ENCODE results near the gene OR51G2.

Gene OR51G2

GRCh38 chr11:4916581-4916980 is 2.6 kb downstream of the OR51G2 start:
- no peaks in the 10 kb centered on the region for H3K36me3 ChIP-seq (ENCODE audit: insufficient read depth, low read length)
- H3K4me3 ChIP-seq (ENCODE audit: low read depth in 1 of 2, low read length in 2 of 2), result no peak overlapping the region
- no peaks in the 10 kb centered on the region for H3K27me3 ChIP-seq (ENCODE audit: control insufficient read depth in 1 of 2, insufficient read depth in 2 of 2, low read length in 2 of 2)
- no peaks in the 10 kb centered on the region for H3K4me1 ChIP-seq (ENCODE audit: insufficient read depth, low read length)
- H3K9ac ChIP-seq (ENCODE audit: low read length), result no peak overlapping the region
- H3K9me3 ChIP-seq (ENCODE audit: low read length), result no peaks in the 10 kb centered on the region
- no peak overlapping the region for H3K27ac ChIP-seq (ENCODE audit: low read depth, low read length)

GRCh38 chr11:4903484-4903883 is 15.7 kb downstream of the OR51G2 start, which contains the start of gene OR51A7:
Gene OR51A7, plus strand, starts transcription at chr11:4903783. Its CDS starts 3,587 bp downstream, at chr11:4907370.
- no peaks in the 10 kb centered on the region for H3K4me1 ChIP-seq (ENCODE audit: insufficient read depth, low read length)
- no peak within 1 kb of the TSS for H3K27ac ChIP-seq (ENCODE audit: low read depth, low read length)
- H3K27me3 ChIP-seq (ENCODE audit: control insufficient read depth in 1 of 2, insufficient read depth in 2 of 2, low read length in 2 of 2), result no peaks in the 10 kb centered on the region
- no peak within 1 kb of the TSS for H3K9ac ChIP-seq (ENCODE audit: low read length)
- H3K9me3 ChIP-seq (ENCODE audit: low read length), result no peaks in the 10 kb centered on the region
- H3K36me3 ChIP-seq (ENCODE audit: insufficient read depth, low read length), result no peaks in the 10 kb centered on the region
- H3K4me3 ChIP-seq (ENCODE audit: low read depth in 1 of 2, low read length in 2 of 2), result no peak within 1 kb of the TSS

GRCh38 chr11:4891996-4892640 is 27.0 kb downstream of the OR51G2 start:
- no peak overlapping the region for H3K9ac ChIP-seq (ENCODE audit: low read length)
- H3K9me3 ChIP-seq (ENCODE audit: low read length), result no peaks in the 10 kb centered on the region

GRCh38 chr11:4890279-4890678 is 28.9 kb downstream of the OR51G2 start:
- H3K9me3 ChIP-seq (ENCODE audit: low read length), result no peaks in the 10 kb centered on the region
- H3K36me3 ChIP-seq (ENCODE audit: insufficient read depth, low read length), result no peaks in the 10 kb centered on the region
- no peak overlapping the region for H3K27ac ChIP-seq (ENCODE audit: low read depth, low read length)
- H3K27me3 ChIP-seq (ENCODE audit: control insufficient read depth in 1 of 2, insufficient read depth in 2 of 2, low read length in 2 of 2), result no peaks in the 10 kb centered on the region
- H3K4me1 ChIP-seq (ENCODE audit: insufficient read depth, low read length), result no peaks in the 10 kb centered on the region
- H3K9ac ChIP-seq (ENCODE audit: low read length), result no peak overlapping the region
- no peak overlapping the region for H3K4me3 ChIP-seq (ENCODE audit: low read depth in 1 of 2, low read length in 2 of 2)

More at GRCh38 chr11:4891996-4892640, 27.0 kb downstream of the OR51G2 start:
- H3K27ac ChIP-seq (ENCODE audit: low read depth, low read length), result no peak overlapping the region
- no peak overlapping the region for H3K4me3 ChIP-seq (ENCODE audit: low read depth in 1 of 2, low read length in 2 of 2)
- H3K36me3 ChIP-seq (ENCODE audit: insufficient read depth, low read length), result no peaks in the 10 kb centered on the region
- H3K4me1 ChIP-seq (ENCODE audit: insufficient read depth, low read length), result no peaks in the 10 kb centered on the region
- no peaks in the 10 kb centered on the region for H3K27me3 ChIP-seq (ENCODE audit: control insufficient read depth in 1 of 2, insufficient read depth in 2 of 2, low read length in 2 of 2)

- H3K9ac ChIP-seq (ENCODE audit: low read length), result no peak overlapping the region
- no peaks in the 10 kb centered on the region for H3K4me1 ChIP-seq (ENCODE audit: insufficient read depth, low read length)
- H3K27me3 ChIP-seq (ENCODE audit: control insufficient read depth in 1 of 2, insufficient read depth in 2 of 2, low read length in 2 of 2), result no peaks in the 10 kb centered on the region
- H3K9me3 ChIP-seq (ENCODE audit: low read length), result no peaks in the 10 kb centered on the region
- H3K4me3 ChIP-seq (ENCODE audit: low read depth in 1 of 2, low read length in 2 of 2), result no peak overlapping the region
- H3K27ac ChIP-seq (ENCODE audit: low read depth, low read length), result no peak overlapping the region
- H3K36me3 ChIP-seq (ENCODE audit: insufficient read depth, low read length), result no peaks in the 10 kb centered on the region
Observed at GRCh38 chr11:4887591-4887990, 31.6 kb downstream of the OR51G2 start.

- no peak overlapping the region for H3K27ac ChIP-seq (ENCODE audit: low read depth, low read length)
- H3K27me3 ChIP-seq (ENCODE audit: control insufficient read depth in 1 of 2, insufficient read depth in 2 of 2, low read length in 2 of 2), result no peaks in the 10 kb centered on the region
- H3K36me3 ChIP-seq (ENCODE audit: insufficient read depth, low read length), result no peaks in the 10 kb centered on the region
- H3K4me1 ChIP-seq (ENCODE audit: insufficient read depth, low read length), result no peaks in the 10 kb centered on the region
- H3K4me3 ChIP-seq (ENCODE audit: low read depth in 1 of 2, low read length in 2 of 2), result no peak overlapping the region
- no peak overlapping the region for H3K9ac ChIP-seq (ENCODE audit: low read length)
- H3K9me3 ChIP-seq (ENCODE audit: low read length), result no peaks in the 10 kb centered on the region
Observed at GRCh38 chr11:4886186-4886585, 33.0 kb downstream of the OR51G2 start.

- no peaks in the 10 kb centered on the region for H3K36me3 ChIP-seq (ENCODE audit: insufficient read depth, low read length)
- H3K9ac ChIP-seq (ENCODE audit: low read length), result no peak overlapping the region
- no peak overlapping the region for H3K4me3 ChIP-seq (ENCODE audit: low read depth in 1 of 2, low read length in 2 of 2)
- no peaks in the 10 kb centered on the region for H3K4me1 ChIP-seq (ENCODE audit: insufficient read depth, low read length)
- no peaks in the 10 kb centered on the region for H3K27me3 ChIP-seq (ENCODE audit: control insufficient read depth in 1 of 2, insufficient read depth in 2 of 2, low read length in 2 of 2)
- H3K9me3 ChIP-seq (ENCODE audit: low read length), result no peaks in the 10 kb centered on the region
- no peak overlapping the region for H3K27ac ChIP-seq (ENCODE audit: low read depth, low read length)
Observed at GRCh38 chr11:4884361-4884760, 34.8 kb downstream of the OR51G2 start.

GRCh38 chr11:4882543-4882942 is 36.6 kb downstream of the OR51G2 start:
- Histone ChIP-seq H3K36me3 (ENCODE audit: insufficient read depth, low read length) (no peaks in the 10 kb centered on the region), H3K4me1 (ENCODE audit: insufficient read depth, low read length) (no peaks in the 10 kb centered on the region), H3K27ac (ENCODE audit: low read depth, low read length) (no peak overlapping the region), H3K4me3 (ENCODE audit: low read depth in 1 of 2, low read length in 2 of 2) (no peak overlapping the region), H3K27me3 (ENCODE audit: control insufficient read depth in 1 of 2, insufficient read depth in 2 of 2, low read length in 2 of 2) (no peaks in the 10 kb centered on the region), H3K9me3 (ENCODE audit: low read length) (no peaks in the 10 kb centered on the region), H3K9ac (ENCODE audit: low read length) (no peak overlapping the region)

GRCh38 chr11:4881860-4882500 is 37.2 kb downstream of the OR51G2 start, which contains the start of gene OR51T1:
Gene OR51T1, plus strand, starts transcription at chr11:4881900. Its CDS starts 0 bp downstream, at chr11:4881900.
- H3K27me3 ChIP-seq (ENCODE audit: control insufficient read depth in 1 of 2, insufficient read depth in 2 of 2, low read length in 2 of 2), result no peaks in the 10 kb centered on the region
- H3K9me3 ChIP-seq (ENCODE audit: low read length), result no peaks in the 10 kb centered on the region
- no peaks in the 10 kb centered on the region for H3K36me3 ChIP-seq (ENCODE audit: insufficient read depth, low read length)
- H3K4me1 ChIP-seq (ENCODE audit: insufficient read depth, low read length), result no peaks in the 10 kb centered on the region
- no peak within 1 kb of the TSS for H3K9ac ChIP-seq (ENCODE audit: low read length)
- no peak within 1 kb of the TSS for H3K4me3 ChIP-seq (ENCODE audit: low read depth in 1 of 2, low read length in 2 of 2)
- H3K27ac ChIP-seq (ENCODE audit: low read depth, low read length), result no peak within 1 kb of the TSS

GRCh38 chr11:4881188-4881587 is 38.0 kb downstream of the OR51G2 start:
- H3K4me1 ChIP-seq (ENCODE audit: insufficient read depth, low read length), result no peaks in the 10 kb centered on the region
- no peak overlapping the region for H3K9ac ChIP-seq (ENCODE audit: low read length)
- no peaks in the 10 kb centered on the region for H3K36me3 ChIP-seq (ENCODE audit: insufficient read depth, low read length)
- no peak overlapping the region for H3K27ac ChIP-seq (ENCODE audit: low read depth, low read length)
- H3K27me3 ChIP-seq (ENCODE audit: control insufficient read depth in 1 of 2, insufficient read depth in 2 of 2, low read length in 2 of 2), result no peaks in the 10 kb centered on the region
- no peaks in the 10 kb centered on the region for H3K9me3 ChIP-seq (ENCODE audit: low read length)
- H3K4me3 ChIP-seq (ENCODE audit: low read depth in 1 of 2, low read length in 2 of 2), result no peak overlapping the region

- Histone ChIP-seq H3K9me3 (ENCODE audit: low read length) (no peaks in the 10 kb centered on the region), H3K9ac (ENCODE audit: low read length) (no peak overlapping the region), H3K27me3 (ENCODE audit: control insufficient read depth in 1 of 2, insufficient read depth in 2 of 2, low read length in 2 of 2) (no peaks in the 10 kb centered on the region), H3K27ac (ENCODE audit: low read depth, low read length) (no peak overlapping the region), H3K36me3 (ENCODE audit: insufficient read depth, low read length) (no peaks in the 10 kb centered on the region), H3K4me1 (ENCODE audit: insufficient read depth, low read length) (no peaks in the 10 kb centered on the region), H3K4me3 (ENCODE audit: low read depth in 1 of 2, low read length in 2 of 2) (no peak overlapping the region)
Observed at GRCh38 chr11:4865855-4866254, 53.3 kb downstream of the OR51G2 start.

- H3K4me3 ChIP-seq (ENCODE audit: low read depth in 1 of 2, low read length in 2 of 2), result no peak overlapping the region
Observed at GRCh38 chr11:4863876-4864275, 55.3 kb downstream of the OR51G2 start.

More at GRCh38 chr11:4863876-4864275, 55.3 kb downstream of the OR51G2 start:
- Histone ChIP-seq H3K27me3 (ENCODE audit: control insufficient read depth in 1 of 2, insufficient read depth in 2 of 2, low read length in 2 of 2) (no peaks in the 10 kb centered on the region), H3K27ac (ENCODE audit: low read depth, low read length) (no peak overlapping the region), H3K4me1 (ENCODE audit: insufficient read depth, low read length) (no peaks in the 10 kb centered on the region), H3K36me3 (ENCODE audit: insufficient read depth, low read length) (no peaks in the 10 kb centered on the region), H3K9me3 (ENCODE audit: low read length) (no peaks in the 10 kb centered on the region), H3K9ac (ENCODE audit: low read length) (no peak overlapping the region)

Measured in muscle layer of colon (tissue), 2 donors.